Smooth muscle cell (in vitro differentiated cells): Measurements from ENCODE around the gene NHERF2. TPM values are rescaled to one million over a fixed set of nuclear protein-coding genes. Genes with fewer than 3 reads are reported as not detected.

ENCODE experiments used
- DNase-seq: peaks from one replicate; lab custom pipeline; 2025; ENCODE audit not compliant: unreplicated experiment; lab: John Stamatoyannopoulos, UW
- H2AFZ ChIP-seq: fragments of 200-600 bp; sonication (generic); 2 replicates; pipeline ENCODE4 v1.6.0; 2016; ENCODE audit warnings: antibody characterized with exemption, low read depth, mild to moderate bottlenecking
- H3F3A ChIP-seq: fragments of 200-600 bp; sonication (generic); 2 replicates; pipeline ENCODE4 v1.6.0; 2017; ENCODE audit warnings: antibody characterized with exemption, low read depth
- H3K27ac ChIP-seq: fragments of 200-600 bp; sonication (generic); 2 replicates; pipeline ENCODE4 v1.5.1; 2016; ENCODE audit warnings: low read depth, mild to moderate bottlenecking
- H3K27me3 ChIP-seq: fragments of 200-600 bp; sonication (generic); 2 replicates; pipeline ENCODE4 v1.6.1; 2016; ENCODE audit warnings: low read depth, mild to moderate bottlenecking
- H3K36me3 ChIP-seq: fragments of 200-600 bp; sonication (generic); 2 replicates; pipeline ENCODE4 v1.5.1; 2016; ENCODE audit warnings: low read depth
- H3K4me1 ChIP-seq: fragments of 200-600 bp; sonication (generic); 2 replicates; pipeline ENCODE4 v1.5.1; 2016; ENCODE audit warnings: low read depth
- H3K4me2 ChIP-seq: fragments of 200-600 bp; sonication (generic); 2 replicates; pipeline ENCODE4 v1.6.0; 2016; ENCODE audit warnings: mild to moderate bottlenecking
- H3K4me3 ChIP-seq: fragments of 200-600 bp; sonication (generic); 2 replicates; pipeline ENCODE4 v1.5.1; 2016; ENCODE audit warnings: mild to moderate bottlenecking
- H3K79me2 ChIP-seq: fragments of 200-600 bp; sonication (generic); 2 replicates; pipeline ENCODE4 v1.6.0; 2016; ENCODE audit warnings: low read depth, mild to moderate bottlenecking
- H3K9ac ChIP-seq: fragments of 200-600 bp; sonication (generic); 2 replicates; pipeline ENCODE4 v1.6.0; 2016; ENCODE audit warnings: low read depth
- H3K9me3 ChIP-seq: fragments of 200-600 bp; sonication (generic); replicated peaks from 2 replicates; pipeline ENCODE4 v1.5.1; 2016; ENCODE audit warnings: low read depth
- H4K20me1 ChIP-seq: fragments of 200-600 bp; sonication (generic); 2 replicates; pipeline ENCODE4 v1.6.0; 2016; ENCODE audit warnings: low read depth
- CTCF ChIP-seq: fragments of 200-600 bp; sonication (generic); IDR thresholded peaks from 2 replicates; pipeline ENCODE4 v1.5.1; 2017; ENCODE audit warnings: borderline replicate concordance, mild to moderate bottlenecking, antibody characterized with exemption; ENCODE audit not compliant: insufficient read depth, poor library complexity, severe bottlenecking
- WGBS: methylation state at CpG from one replicate; pipeline ENCODE4 v1.1.7; 2016; ENCODE audit warnings: low lambda C conversion rate; 5-methylcytosine and 5-hydroxymethylcytosine counted together
- polyA plus RNA-seq: library from polyadenylated mRNA; unstranded; fragments of >200 nt; fragmentation: Nextera tagmentation; extraction: Ambion mirVana; gene quantifications from 2 replicates; pipeline ENCODE4 v1.2.1, GENCODE V29; 2016
- total RNA-seq: library from RNA; depleted of rRNA; stranded (reverse); fragments of >200 nt; gene quantifications from 2 replicates; pipeline ENCODE4 v1.2.3, GENCODE V29; 2014

Gene NHERF2
- total and polyA plus RNA-seq, 2 experiments from 2014 or later, result 14.4 to 40.2 TPM

- Histone ChIP-seq H3K36me3 (no peaks in the 10 kb centered on the region), H3K4me1 (no peaks in the 10 kb centered on the region), H3F3A (no peaks in the 10 kb centered on the region), H3K27me3 (no peaks in the 10 kb centered on the region), H3K79me2 (no peaks in the 10 kb centered on the region), H3K9me3 (no peaks in the 10 kb centered on the region), H3K4me3 (no peak overlapping the region), H3K9ac (no peak overlapping the region), H3K27ac (no peak overlapping the region), H2AFZ (no peak overlapping the region), H3K4me2 (no peak overlapping the region), H4K20me1 (no peaks in the 10 kb centered on the region)
- no peak for DNase-seq
- WGBS, result 97% methylated on average over 21 of the region's 21 CpGs
- TF ChIP-seq CTCF, result no peak
These were observed 51.0 kb downstream of the NHERF2 start for GRCh38 chr16:2077696-2078095.

GRCh38 chr16:2078096-2078495, 51.4 kb downstream of the NHERF2 start:
- no peak for TF ChIP-seq CTCF
- H2AFZ ChIP-seq, result no peak overlapping the region
- no peak for DNase-seq
- no peak overlapping the region for H3K4me2 ChIP-seq
- no peak overlapping the region for H3K4me3 ChIP-seq
- H3K27ac ChIP-seq, result no peak overlapping the region
- 95% methylated on average over 7 of the region's 7 CpGs for whole genome bisulfite sequencing
- no peaks in the 10 kb centered on the region for H3F3A ChIP-seq
- H3K9ac ChIP-seq, result no peak overlapping the region
- no peaks in the 10 kb centered on the region for H4K20me1 ChIP-seq
- no peaks in the 10 kb centered on the region for H3K9me3 ChIP-seq
- no peaks in the 10 kb centered on the region for H3K4me1 ChIP-seq
- no peaks in the 10 kb centered on the region for H3K36me3 ChIP-seq
- H3K79me2 ChIP-seq, result no peaks in the 10 kb centered on the region
- no peaks in the 10 kb centered on the region for H3K27me3 ChIP-seq

GRCh38 chr16:2078691-2079090, 52.0 kb downstream of the NHERF2 start:
- no peak overlapping the region for H3K4me3 ChIP-seq
- no peaks in the 10 kb centered on the region for H3K9me3 ChIP-seq
- H3K27me3 ChIP-seq, result no peaks in the 10 kb centered on the region
- 97% methylated on average over 22 of the region's 23 CpGs for WGBS
- no peak overlapping the region for H3K4me2 ChIP-seq
- no peaks in the 10 kb centered on the region for H3K36me3 ChIP-seq
- no peak overlapping the region for H2AFZ ChIP-seq
- TF ChIP-seq CTCF, result no peak
- no peaks in the 10 kb centered on the region for H3F3A ChIP-seq
- DNase-seq, result no peak
- no peaks in the 10 kb centered on the region for H3K79me2 ChIP-seq
- no peaks in the 10 kb centered on the region for H4K20me1 ChIP-seq
- no peaks in the 10 kb centered on the region for H3K4me1 ChIP-seq
- H3K27ac ChIP-seq, result no peak overlapping the region
- H3K9ac ChIP-seq, result no peak overlapping the region

GRCh38 chr16:2079311-2079800, 52.7 kb downstream of the NHERF2 start:
- no peak overlapping the region for H3K4me3 ChIP-seq
- no peak overlapping the region for H3K9ac ChIP-seq
- no peak overlapping the region for H3K27ac ChIP-seq
- H3K27me3 ChIP-seq, result no peaks in the 10 kb centered on the region
- no peak for TF ChIP-seq CTCF
- H3F3A ChIP-seq, result no peaks in the 10 kb centered on the region
- WGBS, result 97% methylated on average over 28 of the region's 30 CpGs
- H4K20me1 ChIP-seq, result no peaks in the 10 kb centered on the region
- no peaks in the 10 kb centered on the region for H3K36me3 ChIP-seq
- H3K4me2 ChIP-seq, result no peak overlapping the region
- no peak for DNase-seq
- H3K4me1 ChIP-seq, result no peaks in the 10 kb centered on the region
- H3K9me3 ChIP-seq, result no peaks in the 10 kb centered on the region
- H2AFZ ChIP-seq, result no peak overlapping the region
- no peaks in the 10 kb centered on the region for H3K79me2 ChIP-seq
